Measurements from ENCODE around the gene EPS15. TPM values are rescaled to one million over a fixed set of nuclear protein-coding genes. Genes with fewer than 3 reads are reported as not detected.

EPS15 gene
- total RNA-seq, 1 experiment from 2014 or later: 8.9 TPM

- in situ Hi-C loops (cut with HindIII; ENCODE audit: low sequenced_read_pairs): no loop called here
- no peak for DNase-seq (ENCODE audit: low spot score)
These were observed 206.3 kb downstream of the EPS15 start for GRCh38 chr1:51312718-51313117.

GRCh38 chr1:51311826-51312225, 207.2 kb downstream of the EPS15 start:
- no peak for DNase-seq (ENCODE audit: low spot score)
- in situ Hi-C loops (cut with HindIII; ENCODE audit: low sequenced_read_pairs): no loop called here

- no peak for DNase-seq (ENCODE audit: low spot score)
These were observed 208.0 kb downstream of the EPS15 start for GRCh38 chr1:51310871-51311613.

GRCh38 chr1:51309291-51309690, 209.8 kb downstream of the EPS15 start:
- in situ Hi-C loops (cut with HindIII; ENCODE audit: low sequenced_read_pairs): no loop called here
- no peak for DNase-seq (ENCODE audit: low spot score)

More at GRCh38 chr1:51310871-51311613, 208.0 kb downstream of the EPS15 start:
- in situ Hi-C loops (cut with HindIII; ENCODE audit: low sequenced_read_pairs): no loop called here

- DNase-seq (ENCODE audit: low spot score): no peak
- in situ Hi-C loops (cut with HindIII; ENCODE audit: low sequenced_read_pairs): no loop called here
These were observed 210.4 kb downstream of the EPS15 start for GRCh38 chr1:51308636-51309035.

- in situ Hi-C loops (cut with HindIII; ENCODE audit: low sequenced_read_pairs): no loop called here
- no peak for DNase-seq (ENCODE audit: low spot score)
These were observed 212.1 kb downstream of the EPS15 start for GRCh38 chr1:51306950-51307349.

- DNase-seq (ENCODE audit: low spot score): no peak
- in situ Hi-C loops (cut with HindIII; ENCODE audit: low sequenced_read_pairs): no loop called here
These were observed 213.7 kb downstream of the EPS15 start for GRCh38 chr1:51305371-51305823.

- in situ Hi-C loops (cut with HindIII; ENCODE audit: low sequenced_read_pairs): no loop called here
- no peak for DNase-seq (ENCODE audit: low spot score)
These were observed 214.7 kb downstream of the EPS15 start for GRCh38 chr1:51304360-51304759.

Other genes starting within 250 kb of the EPS15 start
- 20.3 and 37.4 TPM in 2 replicates for gene TTC39A, start 188.7 kb downstream of the EPS15 start, total RNA-seq (2014; rRNA removed; shearing (Covaris generic))
- 115 and 174 TPM in 2 replicates for gene OSBPL9, start 97.8 kb upstream of the EPS15 start, total RNA-seq (2014; rRNA removed; shearing (Covaris generic))

Measured in G401 (cell line).